ENCODE data around the gene MYBPC3. TPM values are rescaled to one million over a fixed set of nuclear protein-coding genes. Genes with fewer than 3 reads are reported as not detected.

MYBPC3 gene
- total and polyA plus RNA-seq, 4 donors, result 0.06 to 0.16 (median 0.15) TPM; not detected in 1

Small RNAs within 50 kb of the gene (small RNA-seq; reads per million reads assigned to genes)
- not detected for gene MIR4487 (ENCODE audit: low replicate concordance)

Other genes starting within 250 kb of the MYBPC3 start
- 10 to 100 TPM; 87.6 to 96.1 TPM for gene ARFGAP2, start 175.8 kb downstream of the MYBPC3 start, total RNA-seq
- gene ARFGAP2, start 175.8 kb downstream of the MYBPC3 start, polyA plus RNA-seq (ENCODE audit: insufficient read length in 2 of 2), result 10 to 100 TPM; 82.7 to 96.5 TPM
- 10 to 100 TPM in 1 of 2 donors, 1 to 10 TPM in 1; 7.9 to 25.3 TPM for gene PACSIN3, start 166.3 kb downstream of the MYBPC3 start, total RNA-seq
- 10 to 100 TPM; 18.7 to 25.5 TPM for gene PACSIN3, start 166.3 kb downstream of the MYBPC3 start, polyA plus RNA-seq (ENCODE audit: insufficient read length in 2 of 2)
- 10 to 100 TPM in 1 of 2 donors, 1 to 10 TPM in 1; 5.4 to 11.4 TPM for gene DDB2, start 137.7 kb downstream of the MYBPC3 start, total RNA-seq
- 10 to 100 TPM; 17.6 to 21.3 TPM for gene DDB2, start 137.7 kb downstream of the MYBPC3 start, polyA plus RNA-seq (ENCODE audit: insufficient read length in 2 of 2)
- 10 to 100 TPM; 38.2 to 38.8 TPM for gene ACP2, start 103.9 kb downstream of the MYBPC3 start, total RNA-seq
- 10 to 100 TPM; 58.8 to 65.5 TPM for gene ACP2, start 103.9 kb downstream of the MYBPC3 start, polyA plus RNA-seq (ENCODE audit: insufficient read length in 2 of 2)
- gene NR1H3, start 94.7 kb downstream of the MYBPC3 start, total RNA-seq, result 10 to 100 TPM; 14.5 to 33.5 TPM
- 10 to 100 TPM; 17.5 to 24.8 TPM for gene NR1H3, start 94.7 kb downstream of the MYBPC3 start, polyA plus RNA-seq (ENCODE audit: insufficient read length in 2 of 2)
- 10 to 100 TPM; 46.4 to 72.6 TPM for gene MADD, start 82.6 kb downstream of the MYBPC3 start, total RNA-seq
- 100 to 1,000 TPM; 109 to 130 TPM for gene MADD, start 82.6 kb downstream of the MYBPC3 start, polyA plus RNA-seq (ENCODE audit: insufficient read length in 2 of 2)
- 1 to 10 TPM; 7.9 to 8.6 TPM for gene SPI1, start 25.8 kb upstream of the MYBPC3 start, total RNA-seq
- gene SPI1, start 25.8 kb upstream of the MYBPC3 start, polyA plus RNA-seq (ENCODE audit: insufficient read length in 2 of 2), result 10 to 100 TPM; 10.8 to 12.9 TPM
- 10 to 100 TPM; 18.7 to 44.8 TPM for gene SLC39A13, start 55.9 kb upstream of the MYBPC3 start, total RNA-seq
- gene SLC39A13, start 55.9 kb upstream of the MYBPC3 start, polyA plus RNA-seq (ENCODE audit: insufficient read length in 2 of 2), result 10 to 100 TPM; 39.2 to 51.4 TPM
- 100 to 1,000 TPM in 1 of 2 donors, 10 to 100 TPM in 1; 79.2 to 117 TPM for gene PSMC3, start 73.7 kb upstream of the MYBPC3 start, total RNA-seq
- gene PSMC3, start 73.7 kb upstream of the MYBPC3 start, polyA plus RNA-seq (ENCODE audit: insufficient read length in 2 of 2), result 100 to 1,000 TPM; 154 to 157 TPM
- gene RAPSN, start 96.4 kb upstream of the MYBPC3 start, total RNA-seq, result under 1 TPM in 1 of 2 donors, not detected in 1; 0.11 TPM
- under 1 TPM in 1 of 2 donors, not detected in 1; 0.18 TPM for gene RAPSN, start 96.4 kb upstream of the MYBPC3 start, polyA plus RNA-seq (ENCODE audit: insufficient read length in 2 of 2)
- gene CELF1, start 200.4 kb upstream of the MYBPC3 start, total RNA-seq, result 100 to 1,000 TPM in 1 of 2 donors, 10 to 100 TPM in 1; 83.0 to 125 TPM
- gene CELF1, start 200.4 kb upstream of the MYBPC3 start, polyA plus RNA-seq (ENCODE audit: insufficient read length in 2 of 2), result 100 to 1,000 TPM; 118 to 168 TPM
- gene PTPMT1, start 212.9 kb upstream of the MYBPC3 start, total RNA-seq, result 10 to 100 TPM; 41.8 to 78.8 TPM
- gene PTPMT1, start 212.9 kb upstream of the MYBPC3 start, polyA plus RNA-seq (ENCODE audit: insufficient read length in 2 of 2), result 10 to 100 TPM; 77.8 to 83.7 TPM
- gene KBTBD4, start 226.3 kb upstream of the MYBPC3 start, total RNA-seq, result 10 to 100 TPM; 22.3 to 31.5 TPM
- gene KBTBD4, start 226.3 kb upstream of the MYBPC3 start, polyA plus RNA-seq (ENCODE audit: insufficient read length in 2 of 2), result 10 to 100 TPM; 25.0 to 28.3 TPM
- 100 to 1,000 TPM in 1 of 2 donors, 10 to 100 TPM in 1; 65.0 to 130 TPM for gene NDUFS3, start 226.4 kb upstream of the MYBPC3 start, total RNA-seq
- gene NDUFS3, start 226.4 kb upstream of the MYBPC3 start, polyA plus RNA-seq (ENCODE audit: insufficient read length in 2 of 2), result 100 to 1,000 TPM; 167 to 172 TPM
- 1 to 10 TPM; 1.8 to 2.9 TPM for gene FAM180B, start 234.0 kb upstream of the MYBPC3 start, total RNA-seq
- 1 to 10 TPM; 1.5 to 1.7 TPM for gene FAM180B, start 234.0 kb upstream of the MYBPC3 start, polyA plus RNA-seq (ENCODE audit: insufficient read length in 2 of 2)
- 10 to 100 TPM; 15.8 to 24.9 TPM for gene C1QTNF4, start 241.7 kb upstream of the MYBPC3 start, total RNA-seq
- 100 to 1,000 TPM; 102 to 113 TPM for gene C1QTNF4, start 241.7 kb upstream of the MYBPC3 start, polyA plus RNA-seq (ENCODE audit: insufficient read length in 2 of 2)